NCI-H524 treated with DMSO at 0.1 percent for 48 hours (cell line): ENCODE results near the gene TMEM186.
"Not testable (repeated sequence)": the region's sequence is repeated elsewhere in the genome, so short reads cannot be mapped to it uniquely, and the experiment has no call there.

Experiments
- DNase-seq: peaks from one replicate; lab custom pipeline; 2025; lab: John Stamatoyannopoulos, UW

TMEM186 gene

DNA sequence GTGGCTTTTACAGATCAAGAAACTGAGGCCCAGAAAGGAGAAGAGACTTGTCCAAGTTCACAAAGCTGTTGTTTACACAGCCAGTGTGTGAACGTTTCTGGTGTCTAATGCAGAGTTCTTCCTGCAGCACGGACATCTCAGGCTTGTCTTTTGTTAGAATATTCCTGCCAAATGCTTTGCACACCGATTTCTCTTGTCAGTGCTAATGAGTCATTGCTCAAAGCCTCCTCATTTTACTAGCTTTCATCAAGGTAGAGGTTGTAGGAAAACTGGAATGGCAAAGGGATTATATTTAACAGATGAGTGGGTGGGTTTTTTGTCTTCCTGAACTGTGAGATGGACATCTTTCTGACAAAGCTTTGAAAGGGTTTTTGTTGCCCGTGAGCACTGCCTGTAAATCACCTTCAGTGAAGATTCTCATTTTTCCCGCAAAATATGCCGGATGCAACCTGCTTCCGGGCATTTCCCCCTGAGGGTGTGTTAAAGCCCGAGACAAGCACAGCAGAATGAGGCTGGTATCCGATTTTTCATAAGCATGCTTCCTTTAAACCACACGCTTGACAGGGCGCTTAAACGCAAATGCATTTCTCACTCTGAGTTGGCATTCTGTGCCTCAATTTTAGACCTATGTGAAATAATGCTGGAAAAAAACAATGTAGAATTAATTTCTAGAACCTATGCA, 14.9 kb upstream of the TMEM186 start:
- no peak for DNase-seq

GRCh38 chr16:8808613-8809353, 11.3 kb upstream of the TMEM186 start:
- no peak for DNase-seq

- DNase-seq: no peak
These were observed 10.6 kb upstream of the TMEM186 start for GRCh38 chr16:8808009-8808408.

DNA sequence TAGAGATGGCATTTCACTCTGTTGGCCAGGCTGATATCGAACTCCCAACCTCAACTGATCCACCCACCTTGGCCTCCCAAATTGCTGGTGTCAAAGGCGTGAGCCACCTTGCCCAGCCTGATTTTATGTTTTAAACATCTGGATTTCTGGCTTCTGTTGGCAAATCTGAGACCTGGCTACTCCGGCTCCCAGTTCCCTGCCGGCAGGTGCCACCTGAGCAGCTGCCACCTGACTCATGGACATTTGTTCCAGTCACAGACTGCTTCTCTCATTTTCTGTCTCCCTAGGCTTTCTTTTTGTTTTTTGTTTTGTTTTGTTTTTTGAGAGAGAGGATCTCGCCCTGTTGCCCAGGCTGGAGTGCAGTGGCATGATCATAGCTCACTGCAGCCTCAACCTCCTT, 9.8 kb upstream of the TMEM186 start:
- no peak for DNase-seq

- no peak for DNase-seq
These were observed 9.0 kb upstream of the TMEM186 start for GRCh38 chr16:8806272-8806983.

GRCh38 chr16:8804313-8804712, 6.9 kb upstream of the TMEM186 start:
- DNase-seq: no peak

- DNase-seq: not testable (repeated sequence)
These were observed 6.3 kb upstream of the TMEM186 start for GRCh38 chr16:8803733-8804132.

DNA sequence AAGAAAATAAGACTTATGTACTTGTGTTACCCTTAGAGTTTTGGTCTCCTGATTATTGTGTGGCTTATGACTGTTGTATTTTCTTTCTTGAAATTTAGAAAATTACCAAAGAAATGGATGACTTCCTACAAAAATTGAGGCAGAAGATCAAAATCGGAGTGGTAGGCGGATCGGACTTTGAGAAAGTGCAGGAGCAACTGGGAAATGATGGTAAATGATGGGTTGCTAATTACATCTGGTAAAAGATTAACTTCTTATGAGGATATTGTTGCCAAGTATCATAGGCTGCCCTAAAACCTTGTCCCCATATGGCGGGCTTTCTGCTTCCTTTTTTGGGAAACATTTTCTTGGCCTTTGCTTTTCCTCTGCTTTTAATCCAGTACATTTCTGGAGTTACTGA, 4.3 kb upstream of the TMEM186 start:
- no peak for DNase-seq

DNA sequence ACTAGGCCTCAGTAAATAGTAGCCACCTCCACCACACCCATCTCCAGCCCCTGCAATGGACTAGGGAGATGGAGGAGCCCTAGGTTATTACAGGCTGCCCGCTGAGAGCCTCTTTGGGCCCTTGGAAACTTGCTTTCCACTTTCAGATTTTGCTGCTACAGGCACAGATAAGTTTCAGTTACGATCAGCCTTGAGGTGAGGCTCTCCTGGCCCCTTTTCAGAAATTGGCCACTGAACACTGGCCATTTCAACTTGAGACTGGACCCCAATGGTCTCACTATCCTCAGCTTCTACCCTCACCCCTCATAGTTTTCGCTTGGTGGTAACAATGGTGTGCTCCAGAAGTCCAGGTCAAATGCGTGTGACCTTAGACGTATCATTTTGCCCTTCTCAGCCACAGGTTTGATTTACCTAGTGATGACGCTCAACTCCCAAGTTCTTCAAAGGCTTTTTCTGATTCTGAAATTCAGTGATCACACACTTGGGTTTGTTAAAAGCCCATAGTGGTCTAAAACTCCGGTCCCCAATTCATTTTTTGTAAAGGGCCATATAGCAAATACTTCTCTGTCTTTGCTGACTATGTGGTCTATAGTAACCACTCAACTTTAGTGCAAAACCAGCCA, 1.2 kb upstream of the TMEM186 start:
- DNase-seq: no peak

DNA sequence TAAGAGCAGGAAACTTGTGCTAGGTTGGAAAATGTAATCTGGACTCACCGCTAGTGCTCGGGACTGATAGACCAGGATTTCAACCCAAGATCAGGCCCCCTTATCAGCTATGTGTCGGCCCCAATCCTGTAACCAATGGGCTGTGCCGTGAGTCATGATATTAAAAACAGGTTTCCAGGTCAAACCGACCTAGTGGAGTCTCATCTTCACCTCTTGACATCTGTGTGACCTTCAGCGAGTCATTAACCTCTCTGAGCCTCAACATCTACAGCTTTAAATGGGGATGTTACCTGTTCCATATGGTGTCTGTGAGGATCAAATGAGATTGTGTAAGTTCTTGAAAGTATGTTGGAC, 712 bp upstream of the TMEM186 start:
- no peak for DNase-seq

GRCh38 chr16:8796469-8797363, 723 bp downstream of the TMEM186 start:
- DNase-seq: no peak

DNA sequence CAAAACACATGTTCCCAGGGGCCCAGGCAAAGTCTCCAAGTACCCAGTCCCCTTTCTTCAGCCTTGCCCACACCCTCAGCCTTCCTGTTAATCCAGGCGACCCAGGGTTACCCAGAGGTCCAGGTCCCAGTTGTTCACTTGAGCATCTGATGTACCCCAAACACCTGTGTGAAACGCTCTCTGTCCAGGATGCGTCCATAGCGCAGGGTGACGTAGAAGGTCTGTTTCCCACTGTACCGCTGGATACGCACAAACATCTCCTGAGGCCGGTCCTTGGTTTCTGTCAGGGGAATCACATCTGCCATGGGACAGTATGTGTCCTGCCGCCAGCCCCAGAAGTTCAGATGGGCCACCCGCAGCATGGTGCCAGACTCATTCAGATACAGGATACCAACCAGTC, 1.6 kb downstream of the TMEM186 start:
- no peak for DNase-seq

GRCh38 chr16:8795091-8795490, 2.3 kb downstream of the TMEM186 start:
- DNase-seq: no peak

DNA sequence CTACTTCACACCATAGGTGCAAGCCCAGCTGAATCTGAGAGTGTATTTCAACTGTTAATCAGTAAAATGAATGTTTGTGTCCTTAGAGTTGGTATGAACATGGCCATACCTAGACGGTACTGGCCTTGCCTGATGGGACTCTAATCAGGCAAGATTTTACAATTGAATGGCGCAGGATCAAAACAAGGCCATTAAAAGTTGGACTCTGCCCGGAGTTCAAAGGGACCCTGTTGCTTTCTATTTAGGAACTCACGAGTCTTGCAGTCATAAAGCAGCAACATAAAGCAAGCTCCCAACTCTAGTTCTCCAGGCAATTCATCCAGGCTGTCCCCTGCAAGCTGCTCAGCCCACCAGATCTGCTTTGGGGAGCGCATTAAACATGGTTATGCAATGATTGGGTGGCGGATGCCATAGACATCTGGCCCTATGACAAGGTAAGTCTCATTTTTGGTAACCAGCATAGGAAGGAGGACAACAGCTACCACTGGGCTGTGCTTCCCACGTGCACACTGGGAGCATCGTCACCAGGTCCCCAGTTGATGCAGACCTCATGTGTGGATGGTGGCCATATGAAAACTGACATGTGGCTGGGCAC, 8.8 kb downstream of the TMEM186 start:
- DNase-seq: no peak

DNA sequence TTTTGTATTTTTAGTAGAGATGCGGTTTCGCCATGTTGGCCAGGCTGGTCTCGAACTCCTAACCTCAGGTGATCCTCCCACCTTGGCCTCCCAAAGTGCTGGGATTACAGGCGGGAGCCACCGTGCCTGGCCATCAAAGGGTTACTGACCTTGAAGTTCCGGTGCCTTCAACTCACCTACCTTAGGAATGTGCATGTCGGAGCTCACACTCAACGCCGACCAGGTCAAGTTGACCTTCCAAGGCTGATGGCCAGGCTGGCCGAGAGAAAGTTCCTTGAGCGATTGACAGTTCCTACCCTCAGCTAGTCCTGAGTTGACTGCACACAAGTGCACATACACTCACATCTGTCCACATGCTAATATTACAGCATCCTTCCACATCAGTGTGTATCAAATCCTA, 11.1 kb downstream of the TMEM186 start:
- DNase-seq: not testable (repeated sequence)

DNA sequence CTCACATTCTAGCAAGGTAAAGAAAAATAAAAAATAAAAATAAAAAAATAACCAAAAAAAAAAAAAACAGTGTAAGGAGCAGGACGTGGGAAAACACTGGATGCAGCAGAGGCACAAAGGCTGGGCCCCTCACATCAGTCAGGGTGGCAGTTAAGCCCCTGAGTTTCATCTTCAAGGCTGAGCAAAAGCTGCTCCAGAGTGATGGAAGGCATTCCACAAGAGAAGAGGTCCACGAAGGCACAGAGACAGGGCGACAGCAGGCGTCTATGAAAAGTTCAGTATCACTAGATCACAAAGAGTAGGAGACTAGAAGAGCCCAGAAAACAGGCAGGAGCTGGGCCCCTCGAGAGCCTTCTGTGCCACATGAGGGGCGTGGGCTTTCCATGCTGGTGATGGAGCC, 12.0 kb downstream of the TMEM186 start:
- no peak for DNase-seq

- no peak for DNase-seq
These were observed 14.8 kb downstream of the TMEM186 start for GRCh38 chr16:8782673-8783072.

DNA sequence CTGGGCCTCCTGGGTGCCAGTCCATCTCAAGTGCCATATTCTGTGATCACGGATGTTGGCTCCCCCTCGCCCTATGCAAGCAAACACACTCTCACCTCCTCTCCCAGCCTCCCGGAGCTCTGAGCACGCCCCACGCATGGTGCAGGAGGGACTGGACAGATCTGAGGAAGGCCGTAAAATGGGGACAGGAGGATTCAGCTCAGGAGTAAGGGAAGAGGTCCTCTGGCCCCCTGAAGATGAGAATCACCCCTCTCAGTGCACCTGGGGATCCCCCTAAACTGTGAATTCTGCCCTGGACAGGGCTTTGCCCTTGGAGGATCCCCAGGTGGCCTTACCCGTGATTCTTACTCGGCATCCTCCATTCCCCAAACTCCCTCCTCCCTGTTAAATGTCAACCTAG, 15.6 kb downstream of the TMEM186 start:
- DNase-seq: no peak

GRCh38 chr16:8777217-8777616, 20.2 kb downstream of the TMEM186 start:
- DNase-seq: no peak

DNA sequence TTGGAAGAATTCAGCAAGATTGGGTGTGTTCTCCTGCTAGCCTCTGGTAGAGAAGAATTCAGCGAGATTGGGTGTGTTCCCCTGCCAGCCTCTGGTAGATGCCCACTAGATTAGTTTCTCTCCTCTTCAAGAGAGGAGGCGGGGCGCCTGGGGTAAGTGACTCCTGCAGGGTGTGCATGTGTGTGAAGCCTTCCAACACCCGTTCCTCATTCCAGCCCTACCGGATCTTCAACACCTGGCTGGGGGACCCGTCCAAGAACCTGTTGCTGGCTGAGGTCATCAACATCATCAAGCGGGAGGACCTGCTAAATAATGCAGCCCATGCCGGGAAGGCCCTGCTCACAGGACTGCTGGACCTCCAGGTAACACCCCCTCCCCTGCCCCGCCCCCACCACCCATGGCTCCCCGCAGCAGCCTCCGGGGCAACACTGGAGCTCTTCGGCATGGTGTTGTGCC, 21.3 kb downstream of the TMEM186 start:
- DNase-seq: no peak

DNA sequence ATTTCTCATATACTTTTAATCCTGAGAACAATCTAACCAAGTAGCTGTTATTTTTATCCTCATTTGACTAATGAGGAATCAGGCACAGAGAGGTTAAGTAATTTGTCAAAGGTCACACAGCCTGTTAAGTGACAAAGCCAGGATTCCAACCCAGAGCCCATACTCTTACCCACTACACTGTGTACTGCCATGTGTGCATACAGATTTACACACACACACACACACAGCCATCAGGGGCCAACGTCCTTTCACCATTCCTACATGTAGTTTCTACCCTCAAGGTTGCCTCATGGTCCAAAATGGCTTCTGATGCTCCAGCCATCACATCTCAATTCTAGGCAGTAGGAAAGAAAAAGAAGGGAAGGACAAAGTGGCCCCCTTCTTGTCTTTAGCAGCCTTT, 22.1 kb downstream of the TMEM186 start:
- DNase-seq: no peak
